ENCODE data around the gene SLC9B1. TPM values are rescaled to one million over a fixed set of nuclear protein-coding genes. Genes with fewer than 3 reads are reported as not detected.

The SLC9B1 gene
- 0.91 TPM for polyA plus RNA-seq (2013, experiment 1 of 4)
- polyA plus RNA-seq (2013, experiment 2 of 4) = 1.2 TPM
- polyA plus RNA-seq (2013, experiment 3 of 4) = 2.3 TPM
- polyA plus RNA-seq (2013, experiment 4 of 4) = 1.7 TPM

- Histone ChIP-seq H3K4me1 (ENCODE audit: control insufficient read depth, insufficient read depth, low read length) (peaks cover 4% of the 10 kb centered on the region), H3K27me3 (ENCODE audit: control insufficient read depth, insufficient read depth, low read length, poor library complexity, severe bottlenecking) (no peaks in the 10 kb centered on the region), H3K4me3 (ENCODE audit: insufficient read depth, low read depth, low read length) (peak within 1 kb of the TSS; percentile 40), H3K9me3 (ENCODE audit: control insufficient read depth, low read length) (no peaks in the 10 kb centered on the region), H3K27ac (ENCODE audit: insufficient read depth, low read depth, low read length, poor library complexity, severe bottlenecking) (peak within 1 kb of the TSS; percentile 68), H3K36me3 (ENCODE audit: control insufficient read depth, insufficient read depth, low read length) (no peaks in the 10 kb centered on the region)
- 27 to 30% methylated on average over 46 of the region's 46 CpGs for WGBS, 2 experiments
Measured at GRCh38 chr4:103019308-103020124, at the start of gene SLC9B1. Gene SLC9B1, minus strand, starts transcription at chr4:103019705. Its CDS starts 27,994 bp downstream, at chr4:102991711.

GRCh38 chr4:103067841-103068547 lies 48.5 kb upstream of the SLC9B1 start:
- no peaks in the 10 kb centered on the region for H3K27me3 ChIP-seq (ENCODE audit: control insufficient read depth, insufficient read depth, low read length, poor library complexity, severe bottlenecking)
- H3K36me3 ChIP-seq (ENCODE audit: control insufficient read depth, insufficient read depth, low read length) = no peaks in the 10 kb centered on the region
- no peak overlapping the region for H3K27ac ChIP-seq (ENCODE audit: insufficient read depth, low read depth, low read length, poor library complexity, severe bottlenecking)
- no peak overlapping the region for H3K4me3 ChIP-seq (ENCODE audit: insufficient read depth, low read depth, low read length)
- H3K9me3 ChIP-seq (ENCODE audit: control insufficient read depth, low read length) = no peaks in the 10 kb centered on the region
- H3K4me1 ChIP-seq (ENCODE audit: control insufficient read depth, insufficient read depth, low read length) = no peaks in the 10 kb centered on the region
- WGBS, 2 experiments = 86 to 88% methylated on average over 1 to 2 of the region's 2 CpGs

GRCh38 chr4:103060453-103061148 lies 41.1 kb upstream of the SLC9B1 start:
- Histone ChIP-seq H3K27me3 (ENCODE audit: control insufficient read depth, insufficient read depth, low read length, poor library complexity, severe bottlenecking) (no peaks in the 10 kb centered on the region), H3K36me3 (ENCODE audit: control insufficient read depth, insufficient read depth, low read length) (no peaks in the 10 kb centered on the region), H3K4me3 (ENCODE audit: insufficient read depth, low read depth, low read length) (no peak overlapping the region), H3K9me3 (ENCODE audit: control insufficient read depth, low read length) (no peaks in the 10 kb centered on the region), H3K4me1 (ENCODE audit: control insufficient read depth, insufficient read depth, low read length) (no peaks in the 10 kb centered on the region), H3K27ac (ENCODE audit: insufficient read depth, low read depth, low read length, poor library complexity, severe bottlenecking) (no peak overlapping the region)
- 89 to 96% methylated on average over 2 of the region's 2 CpGs for WGBS, 2 experiments

GRCh38 chr4:103054030-103054429 lies 34.5 kb upstream of the SLC9B1 start:
- H3K9me3 ChIP-seq (ENCODE audit: control insufficient read depth, low read length) = no peaks in the 10 kb centered on the region
- no peaks in the 10 kb centered on the region for H3K4me1 ChIP-seq (ENCODE audit: control insufficient read depth, insufficient read depth, low read length)
- H3K27ac ChIP-seq (ENCODE audit: insufficient read depth, low read depth, low read length, poor library complexity, severe bottlenecking) = no peak overlapping the region
- no peaks in the 10 kb centered on the region for H3K27me3 ChIP-seq (ENCODE audit: control insufficient read depth, insufficient read depth, low read length, poor library complexity, severe bottlenecking)
- H3K4me3 ChIP-seq (ENCODE audit: insufficient read depth, low read depth, low read length) = no peak overlapping the region
- no peaks in the 10 kb centered on the region for H3K36me3 ChIP-seq (ENCODE audit: control insufficient read depth, insufficient read depth, low read length)
- WGBS, 2 experiments = 93 to 95% methylated on average over 3 of the region's 3 CpGs

GRCh38 chr4:103052779-103053178 lies 33.3 kb upstream of the SLC9B1 start:
- Histone ChIP-seq H3K9me3 (ENCODE audit: control insufficient read depth, low read length) (no peaks in the 10 kb centered on the region), H3K4me1 (ENCODE audit: control insufficient read depth, insufficient read depth, low read length) (no peaks in the 10 kb centered on the region), H3K27ac (ENCODE audit: insufficient read depth, low read depth, low read length, poor library complexity, severe bottlenecking) (no peak overlapping the region), H3K4me3 (ENCODE audit: insufficient read depth, low read depth, low read length) (no peak overlapping the region), H3K36me3 (ENCODE audit: control insufficient read depth, insufficient read depth, low read length) (no peaks in the 10 kb centered on the region), H3K27me3 (ENCODE audit: control insufficient read depth, insufficient read depth, low read length, poor library complexity, severe bottlenecking) (no peaks in the 10 kb centered on the region)
- 84 to 96% methylated on average over 3 of the region's 3 CpGs for WGBS, 2 experiments

GRCh38 chr4:103052145-103052544 lies 32.6 kb upstream of the SLC9B1 start:
- Histone ChIP-seq H3K4me1 (ENCODE audit: control insufficient read depth, insufficient read depth, low read length) (no peaks in the 10 kb centered on the region), H3K27ac (ENCODE audit: insufficient read depth, low read depth, low read length, poor library complexity, severe bottlenecking) (no peak overlapping the region), H3K4me3 (ENCODE audit: insufficient read depth, low read depth, low read length) (no peak overlapping the region), H3K27me3 (ENCODE audit: control insufficient read depth, insufficient read depth, low read length, poor library complexity, severe bottlenecking) (no peaks in the 10 kb centered on the region), H3K36me3 (ENCODE audit: control insufficient read depth, insufficient read depth, low read length) (no peaks in the 10 kb centered on the region), H3K9me3 (ENCODE audit: control insufficient read depth, low read length) (no peaks in the 10 kb centered on the region)
- 80 to 91% methylated on average over 3 of the region's 3 CpGs for WGBS, 2 experiments

GRCh38 chr4:103050736-103051436 lies 31.4 kb upstream of the SLC9B1 start:
- Histone ChIP-seq H3K4me3 (ENCODE audit: insufficient read depth, low read depth, low read length) (no peak overlapping the region), H3K27me3 (ENCODE audit: control insufficient read depth, insufficient read depth, low read length, poor library complexity, severe bottlenecking) (no peaks in the 10 kb centered on the region), H3K9me3 (ENCODE audit: control insufficient read depth, low read length) (no peaks in the 10 kb centered on the region), H3K4me1 (ENCODE audit: control insufficient read depth, insufficient read depth, low read length) (no peaks in the 10 kb centered on the region), H3K27ac (ENCODE audit: insufficient read depth, low read depth, low read length, poor library complexity, severe bottlenecking) (no peak overlapping the region), H3K36me3 (ENCODE audit: control insufficient read depth, insufficient read depth, low read length) (no peaks in the 10 kb centered on the region)
- 82 to 92% methylated on average over 2 of the region's 2 CpGs for WGBS, 2 experiments

GRCh38 chr4:103046416-103047290 lies 27.1 kb upstream of the SLC9B1 start:
- Histone ChIP-seq H3K4me1 (ENCODE audit: control insufficient read depth, insufficient read depth, low read length) (no peaks in the 10 kb centered on the region), H3K36me3 (ENCODE audit: control insufficient read depth, insufficient read depth, low read length) (no peaks in the 10 kb centered on the region), H3K27me3 (ENCODE audit: control insufficient read depth, insufficient read depth, low read length, poor library complexity, severe bottlenecking) (no peaks in the 10 kb centered on the region), H3K9me3 (ENCODE audit: control insufficient read depth, low read length) (no peaks in the 10 kb centered on the region), H3K4me3 (ENCODE audit: insufficient read depth, low read depth, low read length) (no peak overlapping the region), H3K27ac (ENCODE audit: insufficient read depth, low read depth, low read length, poor library complexity, severe bottlenecking) (no peak overlapping the region)
- WGBS, 2 experiments = 45 to 52% methylated on average over 5 of the region's 5 CpGs

GRCh38 chr4:103044183-103044582 lies 24.7 kb upstream of the SLC9B1 start:
- Histone ChIP-seq H3K36me3 (ENCODE audit: control insufficient read depth, insufficient read depth, low read length) (no peaks in the 10 kb centered on the region), H3K4me3 (ENCODE audit: insufficient read depth, low read depth, low read length) (no peak overlapping the region), H3K4me1 (ENCODE audit: control insufficient read depth, insufficient read depth, low read length) (no peaks in the 10 kb centered on the region), H3K27ac (ENCODE audit: insufficient read depth, low read depth, low read length, poor library complexity, severe bottlenecking) (no peak overlapping the region), H3K27me3 (ENCODE audit: control insufficient read depth, insufficient read depth, low read length, poor library complexity, severe bottlenecking) (no peaks in the 10 kb centered on the region), H3K9me3 (ENCODE audit: control insufficient read depth, low read length) (no peaks in the 10 kb centered on the region)
- WGBS, 2 experiments = 86 to 88% methylated on average over 2 of the region's 2 CpGs
